Erythroblast (primary cell): ENCODE measurements around the gene LTB.

Source experiments
- GATA1 ChIP-seq: IDR thresholded peaks from 2 replicates; pipeline ENCODE4 v1.6.1; 2011; ENCODE audit warnings: low read depth, mild to moderate bottlenecking, control low read depth, low read length, moderate library complexity
- POLR2A ChIP-seq: IDR thresholded peaks from 2 replicates; pipeline ENCODE4 v1.6.1; 2011; ENCODE audit warnings: mild to moderate bottlenecking, low read length

- TF ChIP-seq POLR2A = no peak
- TF ChIP-seq GATA1 = no peak
Observed at GRCh38 chr6:31631681-31632278, 49.6 kb upstream of the LTB start.
